ENCODE measurements around the gene S1PR4.
"Not testable (repeated sequence)": the region's sequence is repeated elsewhere in the genome, so short reads cannot be mapped to it uniquely, and the experiment has no call there.

Gene S1PR4

GRCh38 chr19:3190921-3191805 lies 12.6 kb downstream of the S1PR4 start:
- no peak for DNase-seq (ENCODE audit: low read depth, low spot score)
- H3K4me3 ChIP-seq (ENCODE audit: low read length) = no peak overlapping the region

- DNase-seq (ENCODE audit: low read depth, low spot score); H3K4me3 ChIP-seq (ENCODE audit: low read length): not testable (repeated sequence)
Observed at GRCh38 chr19:3191806-3192104, 13.2 kb downstream of the S1PR4 start.

GRCh38 chr19:3192228-3192635 lies 13.7 kb downstream of the S1PR4 start:
- H3K4me3 ChIP-seq (ENCODE audit: low read length) = no peak overlapping the region
- no peak for DNase-seq (ENCODE audit: low read depth, low spot score)

- no peak for DNase-seq (ENCODE audit: low read depth, low spot score)
- H3K4me3 ChIP-seq (ENCODE audit: low read length) = no peak overlapping the region
Observed at GRCh38 chr19:3192684-3193083, 14.1 kb downstream of the S1PR4 start.

- no peak overlapping the region for H3K4me3 ChIP-seq (ENCODE audit: low read length)
- no peak for DNase-seq (ENCODE audit: low read depth, low spot score)
Observed at GRCh38 chr19:3193256-3194105, 14.9 kb downstream of the S1PR4 start.

GRCh38 chr19:3194106-3195087 lies 15.8 kb downstream of the S1PR4 start:
- DNase-seq (ENCODE audit: low read depth, low spot score) = no peak
- H3K4me3 ChIP-seq (ENCODE audit: low read length) = no peak overlapping the region

GRCh38 chr19:3196064-3196932 lies 17.7 kb downstream of the S1PR4 start:
- no peak overlapping the region for H3K4me3 ChIP-seq (ENCODE audit: low read length)
- DNase-seq (ENCODE audit: low read depth, low spot score) = no peak

GRCh38 chr19:3196933-3197205 lies 18.3 kb downstream of the S1PR4 start:
- H3K4me3 ChIP-seq (ENCODE audit: low read length) = no peak overlapping the region
- no peak for DNase-seq (ENCODE audit: low read depth, low spot score)

- no peak overlapping the region for H3K4me3 ChIP-seq (ENCODE audit: low read length)
- DNase-seq (ENCODE audit: low read depth, low spot score) = no peak
Observed at GRCh38 chr19:3198901-3199700, 20.5 kb downstream of the S1PR4 start.

GRCh38 chr19:3201072-3201700 lies 22.6 kb downstream of the S1PR4 start:
- no peak for DNase-seq (ENCODE audit: low read depth, low spot score)

GRCh38 chr19:3201911-3202310 lies 23.3 kb downstream of the S1PR4 start:
- no peak overlapping the region for H3K4me3 ChIP-seq (ENCODE audit: low read length)
- DNase-seq (ENCODE audit: low read depth, low spot score) = no peak

More at GRCh38 chr19:3201072-3201700, 22.6 kb downstream of the S1PR4 start:
- H3K4me3 ChIP-seq (ENCODE audit: low read length) = no peak overlapping the region

- DNase-seq (ENCODE audit: low read depth, low spot score) = no peak
Observed at GRCh38 chr19:3202346-3202745, 23.8 kb downstream of the S1PR4 start.

GRCh38 chr19:3202895-3203294 lies 24.3 kb downstream of the S1PR4 start:
- H3K4me3 ChIP-seq (ENCODE audit: low read length); DNase-seq (ENCODE audit: low read depth, low spot score): not testable (repeated sequence)

More at GRCh38 chr19:3202346-3202745, 23.8 kb downstream of the S1PR4 start:
- no peak overlapping the region for H3K4me3 ChIP-seq (ENCODE audit: low read length)

- DNase-seq (ENCODE audit: low read depth, low spot score) = no peak
- H3K4me3 ChIP-seq (ENCODE audit: low read length) = no peak overlapping the region
Observed at GRCh38 chr19:3203805-3204645, 25.5 kb downstream of the S1PR4 start.

GRCh38 chr19:3204646-3205275 lies 26.2 kb downstream of the S1PR4 start:
- DNase-seq (ENCODE audit: low read depth, low spot score) = no peak
- no peak overlapping the region for H3K4me3 ChIP-seq (ENCODE audit: low read length)
